Measurements from ENCODE around the gene RRP12.
A peak's percentile ranks its signal among the peaks of the same experiment; 100 is the strongest.
"Not testable (repeated sequence)": the region's sequence is repeated elsewhere in the genome, so short reads cannot be mapped to it uniquely, and the experiment has no call there.

RRP12 gene

DNA sequence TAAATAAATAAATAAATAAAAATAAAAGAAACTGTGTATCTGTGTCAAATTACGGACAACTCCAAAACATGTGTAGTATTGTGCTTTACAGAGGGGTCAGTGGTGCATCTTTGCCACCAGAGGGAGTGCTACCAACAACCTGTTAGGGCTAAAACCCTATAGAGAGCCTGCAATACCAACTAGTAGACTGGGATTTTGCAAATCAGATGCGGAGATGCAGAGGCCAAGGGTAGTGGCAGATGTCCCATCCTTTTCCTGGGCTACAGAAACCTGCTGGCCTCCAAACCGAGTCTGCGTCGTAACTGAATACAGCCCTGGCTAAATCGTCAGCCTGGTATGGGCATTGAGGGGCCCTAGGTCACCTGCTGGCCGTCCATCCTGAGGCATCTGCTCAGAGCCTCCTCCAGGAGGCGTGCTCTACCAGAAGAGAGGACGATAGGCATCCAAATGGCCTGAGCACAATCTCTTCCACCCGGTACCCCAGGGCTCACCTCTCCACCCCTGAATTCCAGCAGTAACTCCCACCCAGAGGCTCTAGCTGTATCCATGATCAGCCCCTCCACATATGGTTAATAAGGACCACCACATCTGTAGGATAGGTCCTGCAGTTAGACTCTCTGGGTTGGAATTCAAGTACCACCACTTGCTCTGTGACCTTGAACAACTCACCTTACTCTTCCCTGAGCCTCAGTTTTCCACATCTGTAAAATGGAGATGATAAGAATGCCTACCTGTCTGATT lies 6.2 kb upstream of the RRP12 start:
- peak; percentile 95 for DNase-seq

DNA sequence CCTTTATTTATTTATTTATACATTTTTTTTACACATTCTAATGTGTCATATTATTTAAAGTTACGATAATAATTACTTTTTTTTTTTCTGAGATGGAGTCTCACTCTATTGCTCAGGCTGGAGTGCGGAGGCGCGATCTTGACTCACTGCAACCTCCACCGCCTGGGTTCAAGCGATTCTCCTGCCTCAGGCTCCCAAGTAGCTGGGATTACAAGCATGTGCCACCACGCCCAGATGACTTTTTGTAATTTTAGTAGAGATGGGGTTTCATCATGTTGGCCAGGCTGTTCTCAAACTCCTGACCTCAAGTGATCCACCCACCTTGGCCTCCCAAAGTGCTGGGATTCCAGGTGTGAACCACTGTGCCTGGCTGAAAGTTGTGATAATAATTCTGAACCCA lies 5.3 kb upstream of the RRP12 start:
- not testable (repeated sequence) for DNase-seq

DNA sequence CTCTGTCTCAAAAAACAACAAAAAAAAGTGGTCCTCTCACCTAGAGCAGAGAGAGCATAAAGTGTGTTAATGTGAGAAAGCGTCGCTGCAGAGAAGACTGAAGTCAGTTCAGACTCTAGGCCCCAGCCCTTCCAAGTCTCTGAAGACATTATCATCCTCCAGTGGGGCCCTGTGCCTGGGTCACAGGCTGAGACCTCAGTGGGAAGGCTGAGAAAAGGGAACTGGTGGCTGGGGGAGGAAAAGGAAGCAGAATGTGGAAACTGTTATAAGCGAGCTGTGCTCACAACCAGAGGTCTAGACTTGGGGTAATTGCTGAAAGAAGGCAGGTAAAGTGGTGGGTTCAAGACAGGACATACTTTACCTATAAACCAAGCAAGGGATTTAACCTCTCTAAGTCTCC lies 4.9 kb upstream of the RRP12 start:
- peak; percentile 86 for DNase-seq

DNA sequence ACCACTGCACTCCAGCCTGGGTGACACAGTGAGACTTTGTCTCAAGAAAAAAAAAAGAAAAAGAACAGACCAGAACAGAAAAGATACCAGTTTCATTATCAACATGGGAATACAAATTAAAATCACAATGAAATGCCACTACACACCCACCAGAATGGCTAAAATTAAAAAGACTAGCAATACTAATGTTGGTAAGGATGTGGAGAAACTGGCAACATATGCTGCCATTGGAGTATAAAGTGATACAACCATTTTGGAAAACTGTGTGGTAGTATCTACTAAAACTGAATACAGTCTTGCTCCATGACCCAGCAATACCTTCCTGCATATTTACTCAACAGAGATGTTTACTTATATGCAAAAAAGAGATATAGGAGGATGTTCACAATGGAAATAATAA lies 2.9 kb upstream of the RRP12 start:
- DNase-seq, result no peak

DNA sequence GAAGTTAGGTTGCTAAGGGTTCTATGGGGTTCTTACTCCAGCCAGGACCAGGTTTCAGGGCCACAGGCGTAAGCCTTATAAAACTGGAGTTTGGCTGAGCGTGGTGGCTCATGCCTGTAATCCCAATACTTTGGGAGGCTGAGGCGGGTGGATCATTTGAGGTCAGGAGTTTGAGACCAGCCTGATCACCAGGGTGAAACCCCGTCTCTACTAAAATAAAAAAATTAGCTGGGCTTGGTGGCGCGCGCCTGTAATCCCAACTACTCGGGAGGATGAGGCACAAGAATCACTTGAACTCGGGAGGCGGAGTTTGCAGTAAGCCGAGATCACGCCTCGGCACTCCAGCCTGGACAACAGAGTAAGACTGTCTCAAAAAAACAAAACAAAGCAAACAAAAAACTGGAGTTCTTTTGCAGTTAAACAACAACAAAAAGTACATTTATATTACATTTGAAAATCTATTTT lies 347 bp upstream of the RRP12 start:
- no peak for DNase-seq

DNA sequence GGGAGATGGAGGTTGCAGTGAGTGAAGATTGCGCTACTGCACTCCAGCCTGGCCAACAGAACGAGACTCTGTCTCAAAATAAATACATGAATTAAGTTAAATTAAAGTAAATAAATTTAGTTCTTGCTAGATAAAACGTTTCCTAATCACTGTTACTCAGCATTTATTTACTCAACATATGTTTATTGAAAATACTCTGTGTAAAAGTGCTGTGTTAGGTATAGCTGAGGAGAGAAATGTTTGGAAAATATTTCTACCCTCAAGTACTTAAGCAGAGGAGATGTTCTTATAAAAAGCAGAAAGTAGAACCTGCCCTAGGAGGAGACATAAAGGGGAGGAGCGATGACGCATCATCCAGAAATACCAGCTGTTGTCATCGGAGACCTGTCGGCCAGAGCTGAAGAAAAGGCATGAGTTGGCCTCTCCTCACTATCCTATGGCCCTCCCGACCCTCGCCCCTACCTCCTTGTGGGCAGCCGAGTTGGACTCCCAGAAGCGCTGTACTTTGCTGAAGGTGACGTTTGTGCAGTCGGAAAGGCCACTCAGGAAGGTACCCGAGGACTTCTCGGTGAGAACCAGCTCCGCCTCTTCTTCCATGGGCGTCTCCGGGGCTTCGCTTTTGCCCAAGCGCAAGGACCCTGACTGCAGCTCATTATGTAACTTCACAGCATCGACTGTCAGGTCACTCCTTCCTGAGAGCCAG lies 1.1 kb downstream of the RRP12 start:
- peak; percentile 90 for DNase-seq

DNA sequence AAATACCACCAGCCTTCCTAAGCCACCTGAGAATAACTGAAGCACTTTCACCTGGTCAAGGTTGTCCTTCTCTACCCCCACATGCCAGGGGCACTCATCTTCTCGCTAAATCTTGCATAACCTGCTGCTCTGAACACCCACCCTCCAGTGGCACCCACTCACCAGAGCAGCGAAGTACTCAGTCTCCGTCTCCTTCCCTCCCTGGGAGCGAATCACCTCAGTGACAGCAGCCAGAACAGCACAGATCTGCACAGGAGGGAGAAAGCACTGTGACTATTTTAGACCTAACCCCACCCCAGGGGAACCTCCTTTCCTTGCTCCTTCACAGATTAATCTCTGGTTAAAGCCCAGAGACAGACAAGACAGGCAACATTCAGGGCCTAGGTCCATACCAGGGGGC lies 5.1 kb downstream of the RRP12 start:
- no peak for DNase-seq

DNA sequence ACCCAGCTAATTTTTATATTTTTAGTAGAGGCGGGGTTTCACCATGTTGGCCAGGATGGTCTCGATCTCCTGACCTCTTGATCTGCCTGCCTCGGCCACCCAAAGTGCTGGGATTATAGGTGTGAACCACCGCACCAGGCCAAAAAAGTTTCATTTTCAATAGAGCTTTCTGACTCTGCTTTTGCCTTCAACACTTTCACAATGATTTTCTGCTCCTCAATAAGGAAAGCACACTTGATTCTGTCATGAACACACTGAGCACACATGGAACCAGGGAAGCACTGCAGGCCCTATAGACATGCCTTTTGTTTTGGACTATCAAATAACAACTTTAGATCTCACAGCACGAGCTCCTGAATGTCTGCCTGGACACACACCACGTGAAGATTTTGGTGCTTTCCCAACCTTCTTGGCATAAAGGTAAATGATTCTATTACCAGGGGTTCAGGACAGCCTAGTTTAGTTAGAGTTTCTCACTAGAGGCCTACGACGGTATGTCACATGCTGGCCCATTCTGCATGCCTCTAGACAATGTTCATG lies 8.0 kb downstream of the RRP12 start:
- no peak for DNase-seq

DNA sequence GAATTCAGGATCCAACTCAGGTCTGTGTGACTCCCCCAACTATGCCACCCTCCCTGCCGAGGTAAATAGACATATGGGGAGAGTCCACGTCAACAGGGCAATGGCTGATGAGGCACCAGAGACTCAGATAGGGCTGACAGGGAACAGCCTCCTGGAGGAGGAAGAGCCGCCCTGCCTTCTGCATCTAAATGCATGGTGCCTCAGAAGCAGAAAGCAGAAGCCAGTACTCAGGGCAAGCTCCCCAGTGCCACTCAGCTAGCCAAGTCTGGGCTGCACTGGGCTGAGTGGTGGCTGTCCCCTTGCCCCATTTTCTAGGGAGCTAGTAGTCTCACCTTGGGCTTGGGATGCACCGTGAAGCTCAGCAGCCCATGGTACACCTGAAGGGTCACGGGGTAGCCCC lies 11.0 kb downstream of the RRP12 start:
- no peak for DNase-seq

DNA sequence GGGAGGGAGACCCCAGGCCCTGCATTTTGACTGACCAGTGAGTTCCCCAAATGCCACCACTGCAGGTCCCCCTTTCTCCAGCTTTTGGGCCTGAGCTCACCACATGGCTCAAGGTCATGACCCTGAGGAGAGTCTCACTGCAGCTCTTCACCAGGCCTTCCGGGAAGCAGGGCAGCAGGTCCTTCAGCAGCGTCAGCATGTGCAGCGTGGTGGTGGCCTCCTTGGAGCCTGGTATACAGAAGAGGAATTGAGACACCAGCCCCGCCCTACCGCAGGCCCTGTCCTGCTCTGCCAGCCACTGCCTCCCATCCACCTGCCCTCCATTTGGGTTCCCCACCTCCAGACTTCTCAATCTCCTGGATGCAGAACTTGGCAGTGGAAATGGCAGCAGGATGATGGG lies 13.0 kb downstream of the RRP12 start:
- DNase-seq, result no peak

DNA sequence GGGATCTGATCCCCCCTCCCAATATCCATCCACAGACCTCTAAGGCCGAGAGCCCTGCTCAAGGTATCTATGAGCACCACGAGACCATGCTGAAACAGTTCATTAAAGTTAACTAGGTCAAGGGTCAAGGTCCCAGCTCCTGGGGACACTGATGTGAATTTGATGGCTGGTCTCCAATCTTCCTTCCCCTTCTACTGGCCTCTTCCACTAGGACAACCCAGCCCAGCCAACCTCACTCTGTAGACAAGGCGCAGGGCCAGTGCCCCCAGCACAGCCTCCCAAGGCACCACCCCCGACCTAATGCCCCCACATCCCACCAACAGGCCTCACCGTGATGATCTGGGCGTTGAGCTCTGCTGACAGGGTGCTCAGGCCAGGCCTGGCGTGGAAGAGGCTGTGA lies 15.6 kb downstream of the RRP12 start:
- DNase-seq, result no peak

DNA sequence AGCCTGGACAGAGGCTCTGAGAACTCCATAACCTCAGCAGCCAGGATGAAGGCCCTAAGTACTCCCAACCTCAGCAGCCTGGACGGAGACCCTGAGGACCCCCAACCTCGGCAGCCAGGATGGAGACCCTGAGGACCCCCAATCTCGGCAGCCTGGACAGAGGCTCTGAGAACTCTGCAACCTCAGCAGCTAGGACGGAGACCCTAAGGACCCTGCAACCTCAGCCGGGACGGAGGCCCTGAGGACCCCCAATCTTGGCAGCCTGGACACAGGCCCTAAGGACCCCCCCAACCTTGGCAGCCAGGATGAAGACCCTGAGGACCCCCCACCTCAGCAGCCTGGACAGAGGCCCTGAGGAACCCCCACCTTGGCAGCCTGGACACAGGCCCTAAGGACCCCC lies 16.5 kb downstream of the RRP12 start:
- DNase-seq, result no peak

DNA sequence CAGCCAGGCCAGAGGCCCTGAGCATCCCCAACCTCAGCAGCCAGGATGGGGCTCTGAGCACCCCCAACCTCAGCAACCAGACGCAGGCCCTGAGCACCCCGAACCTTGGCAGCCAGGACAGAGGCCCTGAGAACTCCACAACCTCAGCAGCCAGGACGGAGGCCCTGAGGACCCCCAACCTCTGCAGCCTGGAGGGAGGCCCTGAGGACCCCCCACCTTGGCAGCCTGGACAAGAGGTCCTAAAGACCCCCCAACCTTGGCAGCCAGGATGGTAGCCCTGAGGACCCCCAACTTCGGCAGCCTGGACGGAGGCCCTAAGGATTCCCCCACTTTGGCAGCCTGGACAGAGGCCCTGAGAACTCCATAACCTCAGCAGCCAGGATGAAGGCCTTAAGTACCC lies 17.0 kb downstream of the RRP12 start:
- DNase-seq, result no peak

DNA sequence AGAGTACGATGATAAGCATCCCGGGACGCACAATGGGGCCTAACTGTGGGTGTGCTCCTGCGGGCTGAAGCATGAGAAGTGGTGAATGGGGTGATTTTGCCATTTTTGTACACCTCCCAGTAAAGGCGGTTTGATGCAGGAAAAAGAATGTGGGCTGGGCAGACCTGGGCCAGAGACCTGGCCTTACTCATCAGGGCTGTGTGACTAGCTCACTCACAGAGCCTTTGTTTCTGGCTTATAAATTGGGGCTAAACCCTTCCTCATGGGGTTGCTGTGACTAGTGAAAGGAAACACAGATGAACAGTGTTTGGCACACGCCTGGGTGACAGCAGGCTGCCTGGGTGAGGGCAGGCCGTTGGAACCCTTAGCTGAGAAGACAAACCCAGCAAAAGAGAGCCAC lies 18.0 kb downstream of the RRP12 start:
- DNase-seq, result no peak

DNA sequence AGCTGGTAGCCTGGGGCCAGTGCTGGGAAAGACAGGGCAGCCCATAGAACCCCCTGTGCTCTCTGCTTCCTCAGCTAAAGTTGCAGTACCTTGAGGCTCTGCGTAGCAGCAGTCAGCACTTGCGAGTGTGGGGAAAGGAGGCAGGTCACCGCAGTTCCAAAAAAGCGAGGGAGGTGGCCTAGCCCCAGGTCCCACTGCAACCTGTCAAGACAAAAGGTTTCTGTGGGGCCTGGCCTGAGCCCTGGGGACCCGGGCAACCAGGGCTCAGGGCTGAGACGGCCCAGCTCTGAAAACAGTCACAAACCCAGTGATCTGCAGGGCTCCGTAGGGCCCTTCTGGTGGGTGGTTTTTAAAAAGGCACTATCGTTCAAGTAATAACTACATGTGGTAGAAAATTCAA lies 19.5 kb downstream of the RRP12 start:
- no peak for DNase-seq

DNA sequence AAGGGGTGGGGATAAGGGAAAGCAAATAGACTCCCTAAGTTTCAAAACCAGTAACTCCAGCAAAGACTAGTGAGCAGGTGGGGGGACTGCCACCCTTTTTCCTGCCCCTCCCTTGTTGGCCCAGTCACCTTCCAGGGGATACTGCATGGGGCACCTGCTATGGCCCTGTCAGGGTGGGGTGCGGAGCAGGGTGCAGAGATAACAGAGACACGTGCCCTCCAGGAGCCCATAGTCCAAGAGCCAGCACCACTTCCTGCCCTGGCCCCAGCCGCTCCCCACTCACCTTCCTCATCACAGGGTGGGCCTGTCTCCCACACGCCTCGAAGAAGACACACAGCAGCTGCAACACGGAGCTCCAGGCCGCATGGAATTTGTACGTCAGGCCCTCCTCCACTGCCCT lies 20.6 kb downstream of the RRP12 start:
- DNase-seq, result no peak

DNA sequence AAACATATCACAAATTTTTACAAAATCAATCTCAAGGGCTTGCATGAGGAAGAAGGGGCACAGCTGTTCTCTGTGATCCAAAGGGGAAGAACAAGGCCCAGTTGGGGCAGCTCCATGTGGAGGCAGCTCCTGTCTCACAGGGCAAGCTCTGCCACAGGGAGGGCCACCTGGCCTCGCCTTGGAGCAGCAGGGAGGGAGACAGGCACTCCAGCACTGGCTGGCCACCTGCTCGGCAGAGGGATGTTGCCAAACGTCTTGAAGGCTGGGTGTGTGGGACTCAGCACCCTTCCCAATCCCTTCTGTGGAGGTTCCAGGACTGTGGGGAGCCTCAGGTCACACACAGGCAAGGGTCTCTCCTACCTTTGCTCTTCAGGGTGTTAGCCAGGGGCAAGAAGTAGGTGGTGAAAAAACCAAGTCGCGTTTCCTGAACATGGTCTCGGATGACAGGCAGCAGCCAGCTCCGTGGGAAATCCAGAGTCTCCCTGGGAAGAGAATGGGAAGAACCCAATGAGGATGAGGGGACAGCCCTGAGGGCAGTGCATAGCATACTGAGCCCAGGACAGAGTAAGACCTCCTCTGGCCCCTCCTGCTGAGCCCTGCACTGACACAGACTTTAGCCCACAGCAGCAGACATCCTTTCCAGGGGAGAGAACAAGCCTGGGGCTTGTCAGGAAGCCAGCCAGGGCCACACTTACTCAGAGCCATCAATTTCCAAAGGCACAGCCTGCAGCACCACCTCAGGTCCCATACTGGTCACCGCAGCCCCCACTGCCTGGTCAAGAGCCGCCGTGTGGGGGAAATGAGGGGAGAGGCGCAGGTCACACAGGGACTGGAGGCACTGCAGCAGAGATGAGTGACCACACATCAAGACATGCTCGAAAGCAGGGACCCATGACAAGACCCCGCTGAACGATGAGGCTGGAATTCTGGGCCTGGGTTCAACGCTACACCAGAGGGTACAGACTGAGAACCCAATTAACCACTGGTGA lies 21.9 kb downstream of the RRP12 start:
- DNase-seq, result no peak

DNA sequence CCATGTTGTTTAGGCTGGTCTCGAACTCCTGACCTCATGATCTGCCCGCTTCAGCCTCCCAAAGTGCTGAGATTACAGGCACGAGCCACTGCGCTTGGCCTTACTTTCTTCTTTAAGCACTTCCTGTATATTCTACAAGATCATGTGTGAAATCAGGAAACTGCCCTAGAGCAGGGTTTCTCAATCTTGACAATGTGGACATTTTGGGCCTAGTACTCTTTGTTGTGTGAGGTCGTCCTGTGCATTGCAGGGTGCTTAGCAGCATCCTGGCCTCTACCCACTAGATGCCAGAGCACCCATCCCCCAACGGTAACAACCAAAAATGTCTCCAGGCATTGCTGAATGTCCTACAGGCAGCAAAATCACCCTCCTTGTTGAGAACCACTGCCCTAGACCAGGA lies 24.7 kb downstream of the RRP12 start:
- DNase-seq, result no peak

DNA sequence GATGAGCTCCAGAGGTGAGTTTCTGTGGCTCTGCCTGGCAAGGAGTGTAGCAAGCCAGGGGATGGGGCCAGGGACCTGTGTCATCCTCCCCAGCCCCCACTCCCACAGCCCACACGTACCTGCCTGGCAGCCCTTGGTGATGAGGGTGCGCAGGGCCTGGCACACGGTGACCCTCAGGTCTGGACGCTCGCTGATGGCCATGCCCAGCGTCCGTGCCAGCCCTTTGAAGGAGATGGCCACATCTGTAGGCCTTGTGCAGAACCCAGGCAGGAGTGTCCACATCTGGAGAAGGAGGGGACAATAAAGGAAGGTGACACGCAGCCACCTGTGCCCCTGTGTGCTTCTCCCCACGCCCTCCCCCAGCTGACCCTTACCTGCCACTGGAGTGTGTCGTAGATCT lies 27.7 kb downstream of the RRP12 start:
- no peak for DNase-seq

DNA sequence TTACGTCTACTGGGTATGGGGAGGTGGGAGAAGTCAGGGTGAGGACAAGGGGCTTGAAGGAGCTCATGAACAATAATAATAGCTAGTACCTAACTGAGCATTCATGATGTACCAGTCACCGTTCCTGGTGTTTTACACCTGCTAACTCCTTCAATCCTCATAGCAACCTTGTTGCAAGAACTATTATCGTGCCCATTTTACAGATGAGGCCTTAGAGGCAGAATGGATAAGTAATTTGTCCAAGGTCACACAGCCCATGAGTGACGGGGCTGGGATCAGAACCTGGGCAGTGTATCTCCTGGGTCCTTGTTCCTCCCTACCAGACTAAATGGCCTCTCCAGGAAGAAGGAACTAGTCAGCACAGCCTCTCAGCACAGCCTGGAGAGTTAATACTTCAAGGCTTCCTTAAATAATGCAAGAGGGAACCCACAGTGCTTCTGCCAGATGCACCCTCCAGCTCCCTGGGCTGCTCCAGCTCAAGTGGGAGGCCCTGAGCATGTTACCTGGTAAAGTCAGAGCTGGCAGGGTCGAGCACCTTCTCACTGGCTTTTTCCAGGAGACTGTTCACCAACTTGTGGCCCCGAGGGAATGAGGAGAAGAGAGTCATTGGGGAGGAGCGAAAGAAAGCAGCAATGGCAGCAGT lies 28.8 kb downstream of the RRP12 start:
- no peak for DNase-seq

DNA sequence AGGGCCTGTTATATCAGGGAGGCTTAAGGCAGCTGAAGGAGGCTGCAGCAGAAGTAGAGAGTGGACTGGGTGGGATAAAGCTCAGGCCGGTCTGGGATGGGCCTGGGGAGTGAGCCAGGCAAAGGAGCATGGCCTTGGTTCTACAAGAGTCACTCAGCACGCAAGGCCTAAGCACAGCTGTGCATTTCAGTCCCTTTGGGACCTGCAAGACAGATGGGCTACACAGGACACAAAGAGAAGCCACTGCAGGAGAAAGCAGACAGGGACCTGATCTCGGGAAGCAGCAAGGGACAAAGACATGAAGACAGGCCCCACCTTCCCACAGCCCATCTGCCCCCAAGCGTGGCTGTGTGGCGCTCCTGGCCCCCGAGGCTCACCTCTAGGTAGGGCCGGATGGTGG lies 29.4 kb downstream of the RRP12 start:
- no peak for DNase-seq

DNA sequence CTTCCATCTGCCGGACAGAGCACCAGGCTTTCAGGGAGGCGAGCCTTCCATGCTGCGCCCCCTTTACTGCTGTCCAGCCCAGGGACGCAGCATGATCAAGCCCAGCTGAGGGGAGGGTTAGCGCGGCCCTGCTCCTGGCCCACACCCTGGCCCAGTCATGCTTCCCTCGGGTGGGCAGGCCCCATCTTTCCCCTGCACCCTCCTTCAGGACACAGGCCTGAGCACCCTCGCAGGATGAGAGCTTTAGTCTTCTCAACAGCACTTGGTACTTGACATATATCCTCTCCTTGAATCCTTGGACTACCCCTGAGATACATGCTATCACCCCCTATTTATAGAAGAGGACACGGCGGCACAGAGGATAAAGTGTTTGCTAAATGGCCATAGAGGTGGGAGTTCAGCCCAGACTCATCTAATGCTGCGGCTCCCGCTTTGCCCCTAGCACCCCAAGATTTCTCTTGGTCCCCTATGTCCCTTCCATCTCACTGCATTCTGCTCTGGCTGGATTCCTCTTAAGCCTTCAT lies 34.0 kb downstream of the RRP12 start:
- DNase-seq, result no peak

Data from OCI-M1 (cell line).